ENCODE results near the gene DNAJC13.
"Not testable (repeated sequence)": the region's sequence is repeated elsewhere in the genome, so short reads cannot be mapped to it uniquely, and the experiment has no call there.

The DNAJC13 gene, protein sequence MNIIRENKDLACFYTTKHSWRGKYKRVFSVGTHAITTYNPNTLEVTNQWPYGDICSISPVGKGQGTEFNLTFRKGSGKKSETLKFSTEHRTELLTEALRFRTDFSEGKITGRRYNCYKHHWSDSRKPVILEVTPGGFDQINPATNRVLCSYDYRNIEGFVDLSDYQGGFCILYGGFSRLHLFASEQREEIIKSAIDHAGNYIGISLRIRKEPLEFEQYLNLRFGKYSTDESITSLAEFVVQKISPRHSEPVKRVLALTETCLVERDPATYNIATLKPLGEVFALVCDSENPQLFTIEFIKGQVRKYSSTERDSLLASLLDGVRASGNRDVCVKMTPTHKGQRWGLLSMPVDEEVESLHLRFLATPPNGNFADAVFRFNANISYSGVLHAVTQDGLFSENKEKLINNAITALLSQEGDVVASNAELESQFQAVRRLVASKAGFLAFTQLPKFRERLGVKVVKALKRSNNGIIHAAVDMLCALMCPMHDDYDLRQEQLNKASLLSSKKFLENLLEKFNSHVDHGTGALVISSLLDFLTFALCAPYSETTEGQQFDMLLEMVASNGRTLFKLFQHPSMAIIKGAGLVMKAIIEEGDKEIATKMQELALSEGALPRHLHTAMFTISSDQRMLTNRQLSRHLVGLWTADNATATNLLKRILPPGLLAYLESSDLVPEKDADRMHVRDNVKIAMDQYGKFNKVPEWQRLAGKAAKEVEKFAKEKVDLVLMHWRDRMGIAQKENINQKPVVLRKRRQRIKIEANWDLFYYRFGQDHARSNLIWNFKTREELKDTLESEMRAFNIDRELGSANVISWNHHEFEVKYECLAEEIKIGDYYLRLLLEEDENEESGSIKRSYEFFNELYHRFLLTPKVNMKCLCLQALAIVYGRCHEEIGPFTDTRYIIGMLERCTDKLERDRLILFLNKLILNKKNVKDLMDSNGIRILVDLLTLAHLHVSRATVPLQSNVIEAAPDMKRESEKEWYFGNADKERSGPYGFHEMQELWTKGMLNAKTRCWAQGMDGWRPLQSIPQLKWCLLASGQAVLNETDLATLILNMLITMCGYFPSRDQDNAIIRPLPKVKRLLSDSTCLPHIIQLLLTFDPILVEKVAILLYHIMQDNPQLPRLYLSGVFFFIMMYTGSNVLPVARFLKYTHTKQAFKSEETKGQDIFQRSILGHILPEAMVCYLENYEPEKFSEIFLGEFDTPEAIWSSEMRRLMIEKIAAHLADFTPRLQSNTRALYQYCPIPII (N-terminal part only)

GRCh38 chr3:132416807-132417694 lies at the start of gene DNAJC13:
DNAJC13 (plus strand) TSS chr3:132417502; CDS start chr3:132434551, 17,049 bp downstream.
- in situ Hi-C loops (cut with MboI; ENCODE audit: low pct_unique_long_range_greater_than_20kb, low sequenced_read_pairs) = no loop called here
- DNase-seq = peak; percentile 96

DNA sequence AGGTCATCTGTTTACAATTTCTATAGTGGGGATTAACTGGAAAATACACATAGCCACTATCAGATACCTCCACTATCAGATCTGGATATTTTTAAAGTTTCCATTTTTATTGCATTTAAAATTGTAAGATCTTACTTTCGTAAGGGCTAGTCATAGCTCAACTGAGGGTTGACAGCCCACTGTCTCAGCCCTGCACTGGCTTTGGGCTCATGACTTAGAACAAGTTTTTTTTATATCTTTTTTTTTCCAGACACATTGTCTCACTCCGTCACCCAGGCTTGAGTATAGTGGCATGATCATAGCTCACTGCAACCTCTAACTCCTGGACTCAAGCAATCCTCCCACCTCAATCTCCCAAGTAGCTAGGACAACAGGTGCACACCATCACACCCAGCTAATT lies 48.8 kb upstream of the DNAJC13 start:
- in situ Hi-C loops (cut with MboI; ENCODE audit: low pct_unique_long_range_greater_than_20kb, low sequenced_read_pairs) = no loop called here
- no peak for DNase-seq

GRCh38 chr3:132368962-132369361 lies 48.3 kb upstream of the DNAJC13 start:
- in situ Hi-C loops (cut with MboI; ENCODE audit: low pct_unique_long_range_greater_than_20kb, low sequenced_read_pairs) = no loop called here
- DNase-seq = no peak

GRCh38 chr3:132376945-132377354 lies 40.4 kb upstream of the DNAJC13 start:
- in situ Hi-C loops (cut with MboI; ENCODE audit: low pct_unique_long_range_greater_than_20kb, low sequenced_read_pairs); DNase-seq: not testable (repeated sequence)

- in situ Hi-C loops (cut with MboI; ENCODE audit: low pct_unique_long_range_greater_than_20kb, low sequenced_read_pairs) = no loop called here
- DNase-seq = no peak
These were observed 39.1 kb upstream of the DNAJC13 start for GRCh38 chr3:132378048-132378762.

GRCh38 chr3:132378846-132379245 lies 38.5 kb upstream of the DNAJC13 start:
- in situ Hi-C loops (cut with MboI; ENCODE audit: low pct_unique_long_range_greater_than_20kb, low sequenced_read_pairs) = no loop called here

DNA sequence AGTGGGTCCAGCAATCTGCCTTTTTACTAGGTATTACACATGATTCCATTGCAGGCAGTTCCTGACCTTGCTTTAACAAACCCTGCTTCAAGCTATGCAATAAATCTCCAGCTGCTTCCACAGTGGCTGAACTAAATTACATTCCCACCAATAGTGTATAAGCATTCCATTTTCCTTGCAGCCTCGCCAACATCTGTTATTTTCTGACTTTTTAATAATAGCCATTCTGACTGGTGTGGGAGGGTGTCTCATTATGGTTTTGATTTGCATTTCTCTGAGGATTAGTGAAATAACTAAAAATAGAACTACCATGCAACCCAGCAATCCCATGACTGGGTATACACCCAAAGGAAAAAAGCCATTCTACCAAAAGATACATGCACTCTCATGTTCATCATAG lies 36.4 kb upstream of the DNAJC13 start:
- in situ Hi-C loops (cut with MboI; ENCODE audit: low pct_unique_long_range_greater_than_20kb, low sequenced_read_pairs) = no loop called here
- DNase-seq = no peak

More at GRCh38 chr3:132378846-132379245, 38.5 kb upstream of the DNAJC13 start:
- no peak for DNase-seq

DNA sequence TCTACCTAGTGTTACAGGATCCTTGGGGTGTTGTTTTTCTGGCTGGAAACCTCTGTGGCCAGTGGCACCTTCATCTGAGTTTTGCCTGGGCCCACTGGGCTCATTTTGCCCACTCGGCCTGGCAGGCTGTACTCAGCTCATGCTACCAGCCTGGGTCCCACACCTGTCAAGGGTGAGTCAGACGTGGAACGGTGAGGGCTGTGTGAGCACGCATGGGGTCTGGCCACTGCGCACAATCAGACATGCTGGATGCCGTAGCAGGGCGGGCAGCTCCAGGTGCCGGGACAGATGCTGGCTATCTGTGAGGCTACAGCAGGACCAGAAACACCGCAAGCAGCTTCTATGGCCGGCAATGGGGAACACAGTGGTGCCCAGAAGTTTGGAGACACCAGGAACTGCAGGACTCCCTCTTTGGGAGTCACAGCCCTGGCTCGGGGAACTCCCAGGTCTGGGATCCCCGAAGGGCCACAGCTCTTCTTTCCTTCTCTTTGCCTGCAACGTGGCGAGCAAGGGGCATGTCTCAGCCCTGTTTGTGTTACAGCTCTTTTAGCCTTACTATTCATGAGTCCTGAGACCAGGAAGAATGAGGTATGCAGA lies 35.9 kb upstream of the DNAJC13 start:
- in situ Hi-C loops (cut with MboI; ENCODE audit: low pct_unique_long_range_greater_than_20kb, low sequenced_read_pairs) = no loop called here

DNA sequence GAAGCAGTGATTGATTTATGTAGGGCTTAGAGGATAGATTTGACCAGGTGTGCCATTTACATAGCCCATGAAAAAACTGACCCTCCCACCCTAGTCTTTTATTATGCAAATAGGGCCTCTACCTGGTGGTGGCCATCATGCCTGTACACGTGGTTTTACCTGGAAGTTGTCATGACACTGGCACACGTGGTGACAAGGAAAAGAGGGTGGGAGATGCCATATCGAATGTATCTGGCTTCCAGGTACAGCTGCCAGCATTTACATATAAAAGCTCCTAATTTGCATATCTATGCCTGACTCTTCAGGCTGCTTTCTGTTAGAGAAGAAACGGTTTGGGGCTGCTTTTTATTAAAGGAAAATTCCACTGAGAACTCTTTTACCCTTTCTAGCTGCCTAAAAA lies 35.0 kb upstream of the DNAJC13 start:
- in situ Hi-C loops (cut with MboI; ENCODE audit: low pct_unique_long_range_greater_than_20kb, low sequenced_read_pairs) = no loop called here
- DNase-seq = no peak

More for the DNA sequence above, 35.9 kb upstream of the DNAJC13 start:
- no peak for DNase-seq

GRCh38 chr3:132382688-132383194 lies 34.6 kb upstream of the DNAJC13 start:
- DNase-seq = no peak
- in situ Hi-C loops (cut with MboI; ENCODE audit: low pct_unique_long_range_greater_than_20kb, low sequenced_read_pairs) = no loop called here

DNA sequence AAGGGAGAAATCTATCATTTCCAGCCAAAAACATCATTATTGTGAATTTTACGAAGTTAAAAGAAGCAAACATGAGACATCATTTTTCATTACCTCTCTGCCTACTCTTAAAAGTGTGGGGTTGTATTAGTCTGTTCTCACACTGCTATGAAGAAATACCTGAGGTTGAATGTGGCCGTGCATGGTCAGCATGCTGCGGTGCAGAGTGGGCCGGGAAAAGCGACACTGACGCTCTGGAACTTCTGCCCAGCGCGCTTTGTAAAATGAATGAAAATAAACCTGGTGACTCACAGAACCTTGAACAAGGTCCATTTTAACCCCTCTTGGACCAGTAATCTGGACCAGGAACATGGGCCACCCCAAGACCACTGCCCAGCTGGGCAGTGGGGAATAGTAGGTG lies 31.0 kb upstream of the DNAJC13 start:
- in situ Hi-C loops (cut with MboI; ENCODE audit: low pct_unique_long_range_greater_than_20kb, low sequenced_read_pairs) = no loop called here
- no peak for DNase-seq

DNA sequence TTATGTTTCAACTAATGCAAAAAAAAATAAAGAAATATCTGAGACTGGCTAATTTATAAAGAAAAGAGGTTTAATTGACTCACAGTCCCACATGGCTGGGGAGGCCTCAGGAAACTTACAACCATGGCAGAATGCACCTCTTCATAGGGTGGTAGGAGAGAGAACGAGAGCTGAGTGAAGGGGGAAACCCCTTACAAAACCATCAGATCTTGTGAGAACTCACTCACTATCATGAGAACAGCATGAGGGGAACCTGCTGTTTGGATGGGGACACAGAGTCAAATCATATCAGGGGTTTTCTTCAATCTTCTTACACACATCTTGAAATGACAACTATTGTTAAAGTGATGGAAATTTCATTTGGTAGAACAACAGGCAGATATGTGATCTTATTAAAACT lies 24.6 kb upstream of the DNAJC13 start:
- in situ Hi-C loops (cut with MboI; ENCODE audit: low pct_unique_long_range_greater_than_20kb, low sequenced_read_pairs); DNase-seq: not testable (repeated sequence)

- in situ Hi-C loops (cut with MboI; ENCODE audit: low pct_unique_long_range_greater_than_20kb, low sequenced_read_pairs) = no loop called here
- no peak for DNase-seq
These were observed 23.0 kb upstream of the DNAJC13 start for GRCh38 chr3:132394320-132394719.

DNA sequence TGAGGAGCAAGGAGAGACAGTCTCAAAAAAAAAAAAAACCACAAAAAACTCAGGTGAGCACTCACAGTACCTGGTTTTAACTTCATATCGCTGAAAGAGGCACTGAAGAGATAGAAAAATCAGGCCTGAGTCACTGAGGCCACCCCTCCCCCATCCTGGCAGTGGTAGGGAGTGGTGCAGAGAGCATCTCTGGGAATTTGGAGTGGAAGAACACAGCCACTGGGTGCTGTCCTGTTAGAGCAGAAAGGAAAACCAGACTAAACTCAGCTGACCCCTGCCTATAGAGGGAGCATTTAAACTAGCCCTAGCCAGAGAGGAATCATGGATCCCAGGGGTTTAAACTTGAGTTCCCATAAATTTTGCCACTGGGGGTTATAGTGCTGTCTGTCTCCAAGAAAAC lies 22.2 kb upstream of the DNAJC13 start:
- in situ Hi-C loops (cut with MboI; ENCODE audit: low pct_unique_long_range_greater_than_20kb, low sequenced_read_pairs) = no loop called here
- DNase-seq = no peak

DNA sequence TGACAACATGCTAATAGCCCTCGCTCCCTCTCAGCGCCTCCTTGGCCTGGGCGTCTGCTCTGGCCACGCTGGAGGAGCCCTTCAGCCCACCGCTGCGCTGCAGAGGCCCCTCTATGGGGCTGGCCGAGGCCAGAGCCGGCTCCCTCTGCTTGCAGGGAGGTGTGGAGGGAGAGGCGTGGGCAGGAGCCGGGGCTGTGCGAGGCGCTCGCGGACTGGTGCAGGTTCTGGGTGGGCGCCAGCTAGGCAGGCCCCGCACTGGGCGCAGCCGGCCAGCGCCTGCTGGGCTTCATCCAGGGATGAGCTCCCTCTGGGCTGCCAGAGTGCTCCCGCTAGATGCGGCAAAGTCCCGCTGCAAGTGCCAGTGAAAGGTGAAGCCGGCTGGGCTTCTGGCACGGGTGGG lies 21.0 kb upstream of the DNAJC13 start:
- DNase-seq = no peak

DNA sequence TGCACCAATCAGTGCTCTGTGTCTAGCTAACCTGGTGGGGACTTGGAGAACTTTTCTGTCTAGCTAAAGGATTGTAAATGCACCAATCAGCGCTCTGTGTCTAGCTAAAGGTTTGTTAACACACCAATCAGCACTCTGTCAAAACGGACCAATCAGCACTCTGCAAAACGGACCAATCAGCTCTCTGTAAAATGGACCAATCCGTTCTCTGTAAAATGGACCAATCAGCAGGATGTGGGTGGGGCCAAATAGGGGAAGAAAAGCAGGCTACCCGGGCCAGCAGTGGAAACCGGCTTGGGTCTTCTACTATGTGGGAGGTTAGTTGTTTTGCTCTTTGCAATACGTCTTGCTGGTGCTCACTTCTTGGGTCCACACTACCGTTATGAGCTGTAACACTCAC lies 20.5 kb upstream of the DNAJC13 start:
- in situ Hi-C loops (cut with MboI; ENCODE audit: low pct_unique_long_range_greater_than_20kb, low sequenced_read_pairs) = not testable (repeated sequence)

More for the DNA sequence above, 21.0 kb upstream of the DNAJC13 start:
- in situ Hi-C loops (cut with MboI; ENCODE audit: low pct_unique_long_range_greater_than_20kb, low sequenced_read_pairs) = no loop called here

More for the DNA sequence above, 20.5 kb upstream of the DNAJC13 start:
- DNase-seq = peak; percentile 10

Measured in KBM-7 (cell line).